RWPE2 (cell line): ENCODE measurements around the gene PRR27.

Experiments
- ATAC-seq: fragments of 200-7000 bp; cut with Tn5 transposase; 3 replicates; pipeline ENCODE4 v1.9.1; 2021; ENCODE audit warnings: low read depth
- DNase-seq: peaks from one replicate; pipeline ENCODE4 v3.0.0-alpha.2; 2020; ENCODE audit warnings: low spot score
- H3K27ac ChIP-seq: fragments of 450-650 bp; 2 replicates; pipeline ENCODE4 v1.5.1; 2017; ENCODE audit warnings: mild to moderate bottlenecking; ENCODE audit not compliant: poor library complexity, severe bottlenecking
- H3K27me3 ChIP-seq: fragments of 250-450 bp; sonication (Bioruptor Pico); 2 replicates; pipeline ENCODE4 v1.5.1; 2021; ENCODE audit warnings: mild to moderate bottlenecking, moderate library complexity; ENCODE audit not compliant: insufficient read depth, poor library complexity, severe bottlenecking
- H3K36me3 ChIP-seq: fragments of 250-450 bp; sonication (Bioruptor Pico); 2 replicates; pipeline ENCODE4 v1.5.1; 2020; ENCODE audit warnings: low read depth, mild to moderate bottlenecking, moderate library complexity
- H3K4me1 ChIP-seq: fragments of 250-450 bp; sonication (Bioruptor Pico); 2 replicates; pipeline ENCODE4 v1.5.1; 2021; ENCODE audit warnings: mild to moderate bottlenecking, moderate library complexity; ENCODE audit not compliant: insufficient read depth, poor library complexity, severe bottlenecking
- H3K4me3 ChIP-seq: fragments of 250-450 bp; sonication (Bioruptor Pico); 2 replicates; pipeline ENCODE4 v1.5.1; 2021; ENCODE audit warnings: mild to moderate bottlenecking, moderate library complexity; ENCODE audit not compliant: severe bottlenecking
- H3K9me3 ChIP-seq: fragments of 250-450 bp; sonication (Bioruptor Pico); 2 replicates; pipeline ENCODE4 v1.5.1; 2021; ENCODE audit warnings: mild to moderate bottlenecking, moderate library complexity; ENCODE audit not compliant: severe bottlenecking
- CTCF ChIP-seq: fragments of 450-650 bp; IDR thresholded peaks from one replicate; pipeline ENCODE4 v1.5.1; 2017; ENCODE audit warnings: mild to moderate bottlenecking, moderate library complexity; ENCODE audit not compliant: poor library complexity, severe bottlenecking

PRR27 gene

GRCh38 chr4:70183168-70183939 is 29.3 kb downstream of the PRR27 start:
- Histone ChIP-seq H3K36me3 (no peaks in the 10 kb centered on the region), H3K27me3 (no peaks in the 10 kb centered on the region), H3K9me3 (no peaks in the 10 kb centered on the region), H3K4me1 (no peaks in the 10 kb centered on the region), H3K27ac (no peak overlapping the region), H3K4me3 (no peak overlapping the region)
- ATAC-seq (peak; percentile 61; the same call in 2 of the 3 replicates), DNase-seq (no peak)
- peak; percentile 86 for TF ChIP-seq CTCF

GRCh38 chr4:70183940-70184246 is 29.9 kb downstream of the PRR27 start:
- H3K27ac ChIP-seq, result no peak overlapping the region
- H3K4me3 ChIP-seq, result no peak overlapping the region
- H3K27me3 ChIP-seq, result no peaks in the 10 kb centered on the region
- no peaks in the 10 kb centered on the region for H3K9me3 ChIP-seq
- DNase-seq, result no peak
- peak; percentile 65 for TF ChIP-seq CTCF
- H3K36me3 ChIP-seq, result no peaks in the 10 kb centered on the region
- no peak for ATAC-seq
- no peaks in the 10 kb centered on the region for H3K4me1 ChIP-seq

- Histone ChIP-seq H3K9me3 (no peaks in the 10 kb centered on the region), H3K36me3 (no peaks in the 10 kb centered on the region), H3K27ac (no peak overlapping the region), H3K4me1 (no peaks in the 10 kb centered on the region), H3K27me3 (no peaks in the 10 kb centered on the region), H3K4me3 (no peak overlapping the region)
- TF ChIP-seq CTCF, result no peak
- DNase-seq, result no peak
- no peak for ATAC-seq
Measured at GRCh38 chr4:70187216-70187615, 33.2 kb downstream of the PRR27 start.

GRCh38 chr4:70190579-70190978 is 36.5 kb downstream of the PRR27 start:
- no peak for TF ChIP-seq CTCF
- Histone ChIP-seq H3K36me3 (no peaks in the 10 kb centered on the region), H3K27me3 (no peaks in the 10 kb centered on the region), H3K4me1 (no peaks in the 10 kb centered on the region), H3K27ac (no peak overlapping the region), H3K9me3 (no peaks in the 10 kb centered on the region), H3K4me3 (no peak overlapping the region)
- ATAC-seq, result no peak
- DNase-seq, result no peak

GRCh38 chr4:70191647-70192046 is 37.6 kb downstream of the PRR27 start:
- DNase-seq (no peak), ATAC-seq (no peak)
- no peaks in the 10 kb centered on the region for H3K9me3 ChIP-seq
- H3K27me3 ChIP-seq, result no peaks in the 10 kb centered on the region
- no peaks in the 10 kb centered on the region for H3K4me1 ChIP-seq
- H3K36me3 ChIP-seq, result no peaks in the 10 kb centered on the region
- TF ChIP-seq CTCF, result no peak
- H3K4me3 ChIP-seq, result no peak overlapping the region
- H3K27ac ChIP-seq, result no peak overlapping the region
